GM23248 (cell line): ENCODE results near the gene SLC6A2. TPM values are rescaled to one million over a fixed set of nuclear protein-coding genes. Genes with fewer than 3 reads are reported as not detected.
"Not testable (repeated sequence)": the region's sequence is repeated elsewhere in the genome, so short reads cannot be mapped to it uniquely, and the experiment has no call there.

Source experiments
- DNase-seq: peaks from one replicate; pipeline ENCODE4 v3.0.0-alpha.2; 2015
- H2AFZ ChIP-seq: fragments of 200-600 bp; sonication (generic); 2 replicates; pipeline ENCODE4 v1.6.1; 2016; ENCODE audit warnings: antibody characterized with exemption
- H3F3A ChIP-seq: fragments of 200-600 bp; sonication (generic); 2 replicates; pipeline ENCODE4 v1.6.1; 2016; ENCODE audit warnings: mild to moderate bottlenecking, antibody characterized with exemption, mixed run types; ENCODE audit not compliant: insufficient read depth
- H3K27ac ChIP-seq: fragments of 200-600 bp; sonication (generic); 2 replicates; pipeline ENCODE4 v1.5.1; 2016; ENCODE audit warnings: mild to moderate bottlenecking
- H3K27me3 ChIP-seq: fragments of 200-600 bp; sonication (generic); replicated peaks from 2 replicates; pipeline ENCODE4 v1.6.1; 2016; ENCODE audit warnings: mild to moderate bottlenecking; ENCODE audit not compliant: insufficient read depth
- H3K36me3 ChIP-seq: fragments of 200-600 bp; sonication (generic); 2 replicates; pipeline ENCODE4 v1.6.1; 2016; ENCODE audit warnings: low read depth, mild to moderate bottlenecking
- H3K4me1 ChIP-seq: fragments of 200-600 bp; sonication (generic); 2 replicates; pipeline ENCODE4 v1.6.1; 2016; ENCODE audit warnings: mild to moderate bottlenecking; ENCODE audit not compliant: insufficient read depth
- H3K4me2 ChIP-seq: fragments of 200-600 bp; sonication (generic); one replicate; pipeline ENCODE4 v1.6.1; 2016; ENCODE audit warnings: mild to moderate bottlenecking; ENCODE audit not compliant: unreplicated experiment
- H3K4me3 ChIP-seq: fragments of 200-600 bp; sonication (generic); 2 replicates; pipeline ENCODE4 v1.5.1; 2016; ENCODE audit warnings: mild to moderate bottlenecking
- H3K79me2 ChIP-seq: fragments of 200-600 bp; sonication (generic); 2 replicates; pipeline ENCODE4 v1.6.1; 2016; ENCODE audit warnings: mild to moderate bottlenecking; ENCODE audit not compliant: insufficient read depth
- H3K9ac ChIP-seq: fragments of 200-600 bp; sonication (generic); 2 replicates; pipeline ENCODE4 v1.6.1; 2016; ENCODE audit warnings: mild to moderate bottlenecking
- H3K9me2 ChIP-seq: fragments of 200-600 bp; sonication (generic); 2 replicates; pipeline ENCODE4 v1.6.1; 2016; ENCODE audit warnings: mixed run types, mild to moderate bottlenecking, moderate library complexity; ENCODE audit not compliant: insufficient read depth
- H3K9me3 ChIP-seq: fragments of 200-600 bp; sonication (generic); one replicate; pipeline ENCODE4 v1.6.1; 2017; ENCODE audit warnings: low read depth
- H4K20me1 ChIP-seq: fragments of 200-600 bp; sonication (generic); 2 replicates; pipeline ENCODE4 v1.6.0; 2016; ENCODE audit not compliant: insufficient read depth
- EZH2 ChIP-seq: fragments of 200-600 bp; sonication (generic); IDR thresholded peaks from 2 replicates; pipeline ENCODE4 v1.6.1; 2018; ENCODE audit warnings: antibody characterized with exemption, mild to moderate bottlenecking; ENCODE audit not compliant: insufficient read depth, poor library complexity, severe bottlenecking
- EZH2phosphoT487 ChIP-seq: fragments of 200-600 bp; sonication (generic); IDR thresholded peaks from 2 replicates; pipeline ENCODE4 v1.6.1; 2018; ENCODE audit warnings: antibody characterized with exemption, moderate library complexity, mild to moderate bottlenecking, low read depth; ENCODE audit not compliant: insufficient read depth
- WGBS, 2 experiments: methylation state at CpG; one replicate each; pipeline ENCODE4 v1.1.6; 2015 to 2017; ENCODE audit warnings: low lambda C conversion rate in 2 of 2, low coverage in 1 of 2; ENCODE audit errors: missing lambda C conversion rate in 2 of 2; 5-methylcytosine and 5-hydroxymethylcytosine counted together
- in situ Hi-C: fragments of 300-500 bp; cut with MboI; formaldehyde crosslinking; loops from 2 replicates; pipeline ENCODE4 v1.15.0; 2020
- polyA plus RNA-seq: library from polyadenylated mRNA; unstranded; fragments of >200 nt; fragmentation: Nextera tagmentation; extraction: Ambion mirVana; gene quantifications from 2 replicates; pipeline ENCODE4 v1.2.1, GENCODE V29; 2016
- total RNA-seq: library from RNA; depleted of rRNA; stranded (reverse); fragments of >200 nt; shearing (Covaris generic); gene quantifications from 2 replicates; pipeline ENCODE4 v1.2.3, GENCODE V29; 2014; rRNA removed

Gene SLC6A2
- total and polyA plus RNA-seq, 2 experiments from 2014 or later: not detected

- H3K27ac ChIP-seq: no peak overlapping the region
- no peaks in the 10 kb centered on the region for H3K27me3 ChIP-seq
- no peak for DNase-seq
- no peak overlapping the region for H3K4me3 ChIP-seq
- H3K9me3 ChIP-seq: no peaks in the 10 kb centered on the region
- H3K9ac ChIP-seq: no peak overlapping the region
- H3F3A ChIP-seq: no peaks in the 10 kb centered on the region
- no peaks in the 10 kb centered on the region for H3K79me2 ChIP-seq
- in situ Hi-C loops: no loop called here
- 3% methylated on average over 4 of the region's 4 CpGs for WGBS, 2 experiments
- H3K9me2 ChIP-seq: no peaks in the 10 kb centered on the region
- no peaks in the 10 kb centered on the region for H3K4me1 ChIP-seq
- no peak overlapping the region for H2AFZ ChIP-seq
- H3K4me2 ChIP-seq: no peak overlapping the region
- H4K20me1 ChIP-seq: no peaks in the 10 kb centered on the region
- TF ChIP-seq EZH2 (no peak), EZH2phosphoT487 (no peak)
- H3K36me3 ChIP-seq: no peaks in the 10 kb centered on the region
These were observed 90.3 kb downstream of the SLC6A2 start for GRCh38 chr16:55746081-55746480.

- Histone ChIP-seq H2AFZ (no peak overlapping the region), H3K9ac (no peak overlapping the region), H3K9me2 (no peaks in the 10 kb centered on the region), H3K4me3 (no peak overlapping the region), H4K20me1 (no peaks in the 10 kb centered on the region), H3K79me2 (no peaks in the 10 kb centered on the region), H3K36me3 (no peaks in the 10 kb centered on the region), H3K4me1 (no peaks in the 10 kb centered on the region), H3K4me2 (no peak overlapping the region), H3K27me3 (no peaks in the 10 kb centered on the region), H3F3A (no peaks in the 10 kb centered on the region), H3K27ac (no peak overlapping the region), H3K9me3 (no peaks in the 10 kb centered on the region)
- TF ChIP-seq EZH2phosphoT487 (no peak), EZH2 (no peak)
- WGBS, 2 experiments: 83 to 84% methylated on average over 4 of the region's 4 CpGs
- no peak for DNase-seq
- in situ Hi-C loops: no loop called here
These were observed 92.0 kb downstream of the SLC6A2 start for GRCh38 chr16:55747785-55748184.

DNA sequence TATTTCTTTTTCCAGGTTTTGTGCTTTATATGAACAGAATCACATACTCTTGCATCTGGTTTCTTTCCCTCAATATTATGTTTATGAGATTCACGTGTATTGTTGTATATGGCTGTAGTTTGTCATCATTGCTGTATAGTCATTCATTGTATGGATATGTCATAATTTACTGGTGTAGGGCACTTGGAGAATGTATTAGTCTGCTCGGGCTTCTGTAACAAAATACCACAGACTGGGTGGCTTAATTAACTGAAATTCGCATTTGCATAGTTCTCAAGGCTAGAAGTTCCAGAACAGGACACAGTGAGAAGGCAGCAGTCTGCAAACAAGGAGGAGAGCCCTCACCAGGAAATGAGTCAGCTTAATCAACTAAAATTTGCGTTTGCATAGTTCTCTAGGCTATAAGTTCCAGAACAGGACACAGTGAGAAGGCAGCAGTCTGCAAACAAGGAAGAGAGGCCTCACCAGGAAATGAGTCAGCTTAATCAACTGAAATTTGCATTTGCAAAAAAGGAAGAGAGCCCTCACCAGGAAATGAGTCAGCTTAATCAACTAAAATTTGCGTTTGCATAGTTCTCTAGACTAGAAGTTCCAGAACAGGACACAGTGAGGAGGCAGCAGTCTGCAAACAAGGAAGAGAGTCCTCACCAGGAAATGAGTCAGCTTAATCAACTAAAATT lies 96.8 kb downstream of the SLC6A2 start:
- DNase-seq, H3K4me1 ChIP-seq, H3K9me3 ChIP-seq, H4K20me1 ChIP-seq, H3K79me2 ChIP-seq, H3F3A ChIP-seq, H3K27me3 ChIP-seq, H3K36me3 ChIP-seq, H3K9me2 ChIP-seq, H3K4me2 ChIP-seq, H3K9ac ChIP-seq, H2AFZ ChIP-seq, H3K4me3 ChIP-seq, in situ Hi-C loops, H3K27ac ChIP-seq: not testable (repeated sequence)
- WGBS, 2 experiments: 50 to 56% methylated on average over 5 of the region's 5 CpGs

- H3K9me3 ChIP-seq, H2AFZ ChIP-seq, H3K9ac ChIP-seq, H4K20me1 ChIP-seq, DNase-seq, H3K27ac ChIP-seq, H3K9me2 ChIP-seq, H3K4me2 ChIP-seq, H3K79me2 ChIP-seq, H3K36me3 ChIP-seq, H3F3A ChIP-seq, H3K27me3 ChIP-seq, H3K4me3 ChIP-seq, in situ Hi-C loops, H3K4me1 ChIP-seq: not testable (repeated sequence)
- 43 to 47% methylated on average over 4 of the region's 4 CpGs for WGBS, 2 experiments
These were observed 97.4 kb downstream of the SLC6A2 start for GRCh38 chr16:55753145-55753631.

Other genes with a start within 250 kb of the SLC6A2 start
- 1,212 and 1,299 TPM in 2 replicates for gene MMP2, start 176.8 kb upstream of the SLC6A2 start, total RNA-seq
- gene MMP2, start 176.8 kb upstream of the SLC6A2 start, polyA plus RNA-seq: 1,457 and 1,484 TPM in 2 replicates
- gene LPCAT2, start 146.9 kb upstream of the SLC6A2 start, total RNA-seq: 12.4 and 27.4 TPM in 2 replicates
- 11.4 and 11.7 TPM in 2 replicates for gene LPCAT2, start 146.9 kb upstream of the SLC6A2 start, polyA plus RNA-seq
- not detected in 2 replicates for gene CAPNS2, start 89.3 kb upstream of the SLC6A2 start, total RNA-seq
- 0.19 TPM in 1 of 2 replicates, not detected in the other for gene CAPNS2, start 89.3 kb upstream of the SLC6A2 start, polyA plus RNA-seq
- 0.76 TPM in 1 of 2 replicates, not detected in the other for gene CES1, start 177.1 kb downstream of the SLC6A2 start, total RNA-seq
- 0.76 and 0.84 TPM in 2 replicates for gene CES1, start 177.1 kb downstream of the SLC6A2 start, polyA plus RNA-seq
- not detected in 2 replicates for gene CES5A, start 219.4 kb downstream of the SLC6A2 start, total RNA-seq
- gene CES5A, start 219.4 kb downstream of the SLC6A2 start, polyA plus RNA-seq: not detected in 2 replicates